HG02571 (cell line): Measurements from ENCODE around the gene NFE2L3.
"Not testable (repeated sequence)": the region's sequence is repeated elsewhere in the genome, so short reads cannot be mapped to it uniquely, and the experiment has no call there.

Source experiments
- ATAC-seq: cut with Tn5 transposase; IDR thresholded peaks from one replicate; pipeline ENCODE4 v1.9.1; 2021; ENCODE audit warnings: mild to moderate bottlenecking, moderate library complexity; ENCODE audit not compliant: unreplicated experiment

Gene NFE2L3

GRCh38 chr7:26145238-26145637 lies 6.8 kb upstream of the NFE2L3 start:
- no peak for ATAC-seq

- ATAC-seq, result no peak
Measured at GRCh38 chr7:26147030-26147429, 5.0 kb upstream of the NFE2L3 start.

- not testable (repeated sequence) for ATAC-seq
Measured at GRCh38 chr7:26147646-26148306, 4.2 kb upstream of the NFE2L3 start.

GRCh38 chr7:26148307-26148700 lies 3.7 kb upstream of the NFE2L3 start:
- not testable (repeated sequence) for ATAC-seq

GRCh38 chr7:26149391-26149977 lies 2.5 kb upstream of the NFE2L3 start:
- no peak for ATAC-seq

- ATAC-seq, result no peak
Measured at GRCh38 chr7:26151096-26151495, 902 bp upstream of the NFE2L3 start.

GRCh38 chr7:26151650-26151952 lies 397 bp upstream of the NFE2L3 start:
- no peak for ATAC-seq

GRCh38 chr7:26152782-26153240 lies 813 bp downstream of the NFE2L3 start:
- peak; percentile 14 for ATAC-seq

GRCh38 chr7:26153241-26153822 lies 1.3 kb downstream of the NFE2L3 start:
- ATAC-seq, result no peak

GRCh38 chr7:26153823-26154783 lies 2.1 kb downstream of the NFE2L3 start:
- ATAC-seq, result no peak

- no peak for ATAC-seq
Measured at GRCh38 chr7:26155531-26156375, 3.8 kb downstream of the NFE2L3 start.

GRCh38 chr7:26156451-26157420 lies 4.7 kb downstream of the NFE2L3 start:
- no peak for ATAC-seq

GRCh38 chr7:26157520-26158105 lies 5.6 kb downstream of the NFE2L3 start:
- no peak for ATAC-seq

GRCh38 chr7:26159243-26159642 lies 7.2 kb downstream of the NFE2L3 start:
- ATAC-seq, result no peak

GRCh38 chr7:26160896-26161295 lies 8.9 kb downstream of the NFE2L3 start:
- ATAC-seq, result no peak

- ATAC-seq, result no peak
Measured at GRCh38 chr7:26162431-26162830, 10.4 kb downstream of the NFE2L3 start.

GRCh38 chr7:26163804-26164203 lies 11.8 kb downstream of the NFE2L3 start:
- ATAC-seq, result not testable (repeated sequence)

- no peak for ATAC-seq
Measured at GRCh38 chr7:26165950-26166683, 14.1 kb downstream of the NFE2L3 start.
